HEK293 (cell line): ENCODE data around the gene LYPD5.

Experiments
- EGR2 ChIP-seq: fragments of 450-650 bp; formaldehyde crosslinking; IDR thresholded peaks from 2 replicates; pipeline ENCODE4 v1.5.1; 2016; ENCODE audit warnings: low read depth, missing biosample characterization, missing genetic modification characterization
- KLF1 ChIP-seq: fragments of 450-650 bp; formaldehyde crosslinking; IDR thresholded peaks from 2 replicates; pipeline ENCODE4 v1.5.1; 2016; ENCODE audit warnings: missing biosample characterization, missing genetic modification characterization
- REST ChIP-seq: fragments of 450-650 bp; formaldehyde crosslinking; IDR thresholded peaks from 2 replicates; pipeline ENCODE4 v1.5.1; 2016; ENCODE audit warnings: missing biosample characterization, missing genetic modification characterization
- ZBTB6 ChIP-seq: fragments of 450-650 bp; formaldehyde crosslinking; IDR thresholded peaks from 2 replicates; pipeline ENCODE4 v1.5.1; 2017; ENCODE audit warnings: missing biosample characterization, missing genetic modification characterization
- ZNF112 ChIP-seq: fragments of 450-650 bp; formaldehyde crosslinking; IDR thresholded peaks from 2 replicates; pipeline ENCODE4 v1.5.0; 2017; ENCODE audit warnings: missing biosample characterization, missing genetic modification characterization
- ZNF138 ChIP-seq: fragments of 450-650 bp; formaldehyde crosslinking; IDR thresholded peaks from 2 replicates; pipeline ENCODE4 v1.5.1; 2016; ENCODE audit warnings: missing biosample characterization, missing genetic modification characterization, borderline replicate concordance
- ZNF211 ChIP-seq: fragments of 450-650 bp; formaldehyde crosslinking; IDR thresholded peaks from 2 replicates; pipeline ENCODE4 v1.5.1; 2016; ENCODE audit warnings: low read depth, missing biosample characterization, missing genetic modification characterization
- ZNF580 ChIP-seq: fragments of 450-650 bp; formaldehyde crosslinking; IDR thresholded peaks from 2 replicates; pipeline ENCODE4 v1.5.1; 2016; ENCODE audit warnings: missing biosample characterization, missing genetic modification characterization
- ZNF621 ChIP-seq: fragments of 450-650 bp; formaldehyde crosslinking; IDR thresholded peaks from 2 replicates; pipeline ENCODE4 v1.5.1; 2017; ENCODE audit warnings: missing biosample characterization, missing genetic modification characterization
- ZNF747 ChIP-seq: fragments of 450-650 bp; formaldehyde crosslinking; IDR thresholded peaks from 2 replicates; pipeline ENCODE4 v1.5.1; 2016; ENCODE audit warnings: missing biosample characterization, missing genetic modification characterization
- TF ChIP-seq, protein P1 (sequence below): fragments of 450-650 bp; formaldehyde crosslinking; IDR thresholded peaks from 2 replicates; pipeline ENCODE4 v1.5.1; 2016; ENCODE audit warnings: missing biosample characterization, missing genetic modification characterization
- TF ChIP-seq, protein P2 (sequence below): fragments of 450-650 bp; formaldehyde crosslinking; IDR thresholded peaks from 2 replicates; pipeline ENCODE4 v1.5.1; 2016; ENCODE audit warnings: missing biosample characterization, missing genetic modification characterization
- TF ChIP-seq, protein P3 (sequence below): fragments of 450-650 bp; formaldehyde crosslinking; IDR thresholded peaks from 2 replicates; pipeline ENCODE4 v1.5.1; 2017; ENCODE audit warnings: missing biosample characterization, missing genetic modification characterization

- TF ChIP-seq ZNF138 (tag by site-specific recombination) (no peak), ZNF211 (tag by site-specific recombination) (no peak), REST (tag by site-specific recombination) (peak; percentile 94), ZNF112 (tag by site-specific recombination) (no peak), ZNF621 (tag by site-specific recombination) (no peak), EGR2 (peak; percentile 38; the same call in 1 of the 2 replicates), KLF1 (tag by site-specific recombination) (no peak), ZNF580 (tag by site-specific recombination) (no peak), ZBTB6 (tag by site-specific recombination) (no peak), ZNF747 (tag by site-specific recombination) (no peak)
- TF ChIP-seq, protein P1, sequence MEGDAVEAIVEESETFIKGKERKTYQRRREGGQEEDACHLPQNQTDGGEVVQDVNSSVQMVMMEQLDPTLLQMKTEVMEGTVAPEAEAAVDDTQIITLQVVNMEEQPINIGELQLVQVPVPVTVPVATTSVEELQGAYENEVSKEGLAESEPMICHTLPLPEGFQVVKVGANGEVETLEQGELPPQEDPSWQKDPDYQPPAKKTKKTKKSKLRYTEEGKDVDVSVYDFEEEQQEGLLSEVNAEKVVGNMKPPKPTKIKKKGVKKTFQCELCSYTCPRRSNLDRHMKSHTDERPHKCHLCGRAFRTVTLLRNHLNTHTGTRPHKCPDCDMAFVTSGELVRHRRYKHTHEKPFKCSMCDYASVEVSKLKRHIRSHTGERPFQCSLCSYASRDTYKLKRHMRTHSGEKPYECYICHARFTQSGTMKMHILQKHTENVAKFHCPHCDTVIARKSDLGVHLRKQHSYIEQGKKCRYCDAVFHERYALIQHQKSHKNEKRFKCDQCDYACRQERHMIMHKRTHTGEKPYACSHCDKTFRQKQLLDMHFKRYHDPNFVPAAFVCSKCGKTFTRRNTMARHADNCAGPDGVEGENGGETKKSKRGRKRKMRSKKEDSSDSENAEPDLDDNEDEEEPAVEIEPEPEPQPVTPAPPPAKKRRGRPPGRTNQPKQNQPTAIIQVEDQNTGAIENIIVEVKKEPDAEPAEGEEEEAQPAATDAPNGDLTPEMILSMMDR = no peak
- TF ChIP-seq, protein P2, sequence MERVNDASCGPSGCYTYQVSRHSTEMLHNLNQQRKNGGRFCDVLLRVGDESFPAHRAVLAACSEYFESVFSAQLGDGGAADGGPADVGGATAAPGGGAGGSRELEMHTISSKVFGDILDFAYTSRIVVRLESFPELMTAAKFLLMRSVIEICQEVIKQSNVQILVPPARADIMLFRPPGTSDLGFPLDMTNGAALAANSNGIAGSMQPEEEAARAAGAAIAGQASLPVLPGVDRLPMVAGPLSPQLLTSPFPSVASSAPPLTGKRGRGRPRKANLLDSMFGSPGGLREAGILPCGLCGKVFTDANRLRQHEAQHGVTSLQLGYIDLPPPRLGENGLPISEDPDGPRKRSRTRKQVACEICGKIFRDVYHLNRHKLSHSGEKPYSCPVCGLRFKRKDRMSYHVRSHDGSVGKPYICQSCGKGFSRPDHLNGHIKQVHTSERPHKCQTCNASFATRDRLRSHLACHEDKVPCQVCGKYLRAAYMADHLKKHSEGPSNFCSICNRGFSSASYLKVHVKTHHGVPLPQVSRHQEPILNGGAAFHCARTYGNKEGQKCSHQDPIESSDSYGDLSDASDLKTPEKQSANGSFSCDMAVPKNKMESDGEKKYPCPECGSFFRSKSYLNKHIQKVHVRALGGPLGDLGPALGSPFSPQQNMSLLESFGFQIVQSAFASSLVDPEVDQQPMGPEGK (tag by site-specific recombination) = no peak
- TF ChIP-seq, protein P3, sequence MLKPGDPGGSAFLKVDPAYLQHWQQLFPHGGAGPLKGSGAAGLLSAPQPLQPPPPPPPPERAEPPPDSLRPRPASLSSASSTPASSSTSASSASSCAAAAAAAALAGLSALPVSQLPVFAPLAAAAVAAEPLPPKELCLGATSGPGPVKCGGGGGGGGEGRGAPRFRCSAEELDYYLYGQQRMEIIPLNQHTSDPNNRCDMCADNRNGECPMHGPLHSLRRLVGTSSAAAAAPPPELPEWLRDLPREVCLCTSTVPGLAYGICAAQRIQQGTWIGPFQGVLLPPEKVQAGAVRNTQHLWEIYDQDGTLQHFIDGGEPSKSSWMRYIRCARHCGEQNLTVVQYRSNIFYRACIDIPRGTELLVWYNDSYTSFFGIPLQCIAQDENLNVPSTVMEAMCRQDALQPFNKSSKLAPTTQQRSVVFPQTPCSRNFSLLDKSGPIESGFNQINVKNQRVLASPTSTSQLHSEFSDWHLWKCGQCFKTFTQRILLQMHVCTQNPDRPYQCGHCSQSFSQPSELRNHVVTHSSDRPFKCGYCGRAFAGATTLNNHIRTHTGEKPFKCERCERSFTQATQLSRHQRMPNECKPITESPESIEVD (tag by site-specific recombination) = no peak
These were observed at the start of gene LYPD5 for GRCh38 chr19:43802216-43802951.
